Endothelial cell of umbilical vein (primary cell): ENCODE measurements around the gene CNN2. TPM values are rescaled to one million over a fixed set of nuclear protein-coding genes. Genes with fewer than 3 reads are reported as not detected.

Experiments used
- BruUV-seq: library from RNA; stranded (reverse); fragments of 400-500 nt; replicated peaks from 2 replicates; lab custom pipeline; 2021; lab: Mats Ljungman, UMichigan
- CTCF ChIA-PET: fragments of 300-600, 350-600 bp; sonication (Branson Sonifier 250); formaldehyde crosslinking; loops from one replicate; lab custom pipeline; 2021; ENCODE audit warnings: antibody characterized with exemption, inconsistent platforms; lab: Charles Lee
- POLR2A ChIA-PET: fragments of 300-600, 350-600 bp; sonication (Branson Sonifier 250); formaldehyde crosslinking; loops from one replicate; lab custom pipeline; 2021; ENCODE audit warnings: antibody characterized with exemption, inconsistent platforms; lab: Charles Lee
- DNase-seq: peaks from one replicate; pipeline ENCODE4 v3.0.0-alpha.2; 2011; ENCODE audit warnings: low read depth, low spot score
- FAIRE-seq: peaks from 2 replicates; lab custom pipeline; 2011; peaks lifted over from hg19 to GRCh38; lab: Jason Lieb, UNC
- H2AFZ ChIP-seq: 2 replicates; pipeline ENCODE4 v1.6.0; 2012; ENCODE audit warnings: low read depth, low read length, control low read depth, inconsistent platforms
- H3K27ac ChIP-seq: 2 replicates; pipeline ENCODE4 v1.5.1; 2011; ENCODE audit warnings: low read depth, mild to moderate bottlenecking, control low read depth, low read length, moderate library complexity; ENCODE audit not compliant: insufficient read depth
- H3K27me3 ChIP-seq, 2 experiments: 2 replicates each; pipeline versions ENCODE4 v1.6.0 to v1.6.1; 2011; ENCODE audit warnings: low read length in 2 of 2, mixed read lengths in 1 of 2; ENCODE audit not compliant: control insufficient read depth in 2 of 2, insufficient read depth in 2 of 2
- H3K36me3 ChIP-seq, 2 experiments: 2 replicates in 1 of 2; 3 replicates in 1 of 2; pipeline ENCODE4 v1.5.1; 2011; ENCODE audit warnings: low read length in 2 of 2, mild to moderate bottlenecking in 1 of 2, moderate library complexity in 1 of 2; ENCODE audit not compliant: control insufficient read depth in 2 of 2, insufficient read depth in 2 of 2; ENCODE audit errors: extremely low read depth in 1 of 2
- H3K4me1 ChIP-seq: 3 replicates; pipeline ENCODE4 v1.5.1; 2011; ENCODE audit warnings: mild to moderate bottlenecking, low read length; ENCODE audit not compliant: control insufficient read depth, insufficient read depth; ENCODE audit errors: extremely low read depth
- H3K4me2 ChIP-seq: 2 replicates; pipeline ENCODE4 v1.6.1; 2011; ENCODE audit warnings: low read length, control low read depth, mixed read lengths; ENCODE audit not compliant: insufficient read depth
- H3K4me3 ChIP-seq, 3 experiments: fragments of 200-600 bp in 1 of 3; sonication (generic), shearing (Covaris generic) in 1 of 3; replicated peaks in 1 of 3; 2 replicates each; pipeline ENCODE4 v1.5.1; 2011 to 2016; ENCODE audit warnings: control low read depth in 3 of 3, low read length in 3 of 3, mild to moderate bottlenecking in 2 of 3, inconsistent platforms in 1 of 3, low read depth in 1 of 3, moderate library complexity in 1 of 3; ENCODE audit not compliant: insufficient read depth in 1 of 3
- H3K79me2 ChIP-seq: 2 replicates; pipeline ENCODE4 v1.6.0; 2012; ENCODE audit warnings: low read length, inconsistent platforms; ENCODE audit not compliant: control insufficient read depth, insufficient read depth
- H3K9ac ChIP-seq: replicated peaks from 2 replicates; pipeline ENCODE3; 2011; ENCODE audit warnings: low read length, control low read depth; ENCODE audit not compliant: insufficient read depth; ENCODE audit errors: extremely low read depth
- H3K9me1 ChIP-seq: replicated peaks from 3 replicates; pipeline ENCODE4 v1.6.0; 2011; ENCODE audit warnings: mild to moderate bottlenecking, low read length; ENCODE audit not compliant: control insufficient read depth, insufficient read depth; ENCODE audit errors: extremely low read depth
- H3K9me3 ChIP-seq: replicated peaks from 2 replicates; pipeline ENCODE4 v1.5.1; 2012; ENCODE audit warnings: low read length, inconsistent platforms; ENCODE audit not compliant: control insufficient read depth, insufficient read depth
- H4K20me1 ChIP-seq: replicated peaks from 2 replicates; pipeline ENCODE3; 2011; ENCODE audit warnings: mild to moderate bottlenecking, low read length; ENCODE audit not compliant: control insufficient read depth, insufficient read depth; ENCODE audit errors: extremely low read depth
- EZH2 ChIP-seq: IDR thresholded peaks from 2 replicates; pipeline ENCODE4 v1.6.1; 2012; ENCODE audit warnings: borderline replicate concordance, low read depth, mild to moderate bottlenecking, moderate library complexity, low read length, inconsistent platforms; ENCODE audit not compliant: severe bottlenecking
- FOS ChIP-seq: IDR thresholded peaks from 2 replicates; pipeline ENCODE4 v1.6.1; 2011; ENCODE audit warnings: mild to moderate bottlenecking, low read length, moderate library complexity, borderline replicate concordance; ENCODE audit not compliant: insufficient read depth
- GATA2 ChIP-seq: IDR thresholded peaks from 2 replicates; pipeline ENCODE4 v1.7.0; 2011; ENCODE audit warnings: low read depth, mild to moderate bottlenecking, moderate library complexity, mixed read lengths, low read length; ENCODE audit not compliant: insufficient read length, insufficient read depth
- JUN ChIP-seq: IDR thresholded peaks from 2 replicates; pipeline ENCODE4 v1.6.1; 2011; ENCODE audit warnings: borderline replicate concordance, low read depth; ENCODE audit not compliant: insufficient read length, insufficient read depth
- MYC ChIP-seq: IDR thresholded peaks from one replicate; pipeline ENCODE4 v1.6.1; 2011; ENCODE audit warnings: mild to moderate bottlenecking, low read depth, low read length
- POLR2A ChIP-seq: IDR thresholded peaks from 2 replicates; pipeline ENCODE4 v1.6.1; 2012; ENCODE audit warnings: low read depth, mild to moderate bottlenecking, control low read depth, low read length
- POLR2AphosphoS5 ChIP-seq: IDR thresholded peaks from 2 replicates; pipeline ENCODE4 v1.6.1; 2012; ENCODE audit warnings: low read depth, mild to moderate bottlenecking, control low read depth, low read length, moderate library complexity; ENCODE audit not compliant: insufficient read depth
- dilution Hi-C: fragments of 300-500 bp; cut with MboI; formaldehyde crosslinking; loops from one replicate; pipeline ENCODE4 v1.15.0; 2019; ENCODE audit warnings: low sequenced_read_pairs; ENCODE audit not compliant: extremely low pct_ligation_motif_present
- intact Hi-C: fragments of 100-400 bp; cut with micrococcal nuclease; formaldehyde crosslinking; loops from one replicate; pipeline ENCODE4 v1.10.0; 2022
- polyA plus RNA-seq, 4 experiments: library from polyadenylated mRNA; depleted of rRNA in 3 of 4; stranded (reverse) in 3 of 4; unstranded in 1 of 4; fragments of >200 nt; gene quantifications; 2 replicates each; pipeline versions ENCODE4 v1.2.1 to v1.2.3, GENCODE V29; 2011 to 2012; ENCODE audit warnings: missing spikeins in 1 of 4
- total RNA-seq: library from RNA; stranded (reverse); gene quantifications from 2 replicates; pipeline ENCODE4 v1.2.3, GENCODE V29; 2021
- TF ChIP-seq, protein P1 (sequence below): IDR thresholded peaks from 2 replicates; pipeline ENCODE4 v1.6.1; 2011; ENCODE audit not compliant: insufficient read depth, insufficient read length
- TF ChIP-seq, protein P2 (sequence below), 2 donors: IDR thresholded peaks; 1 replicate in 1 of 2; 2 replicates in 1 of 2; pipeline ENCODE4 v1.5.1; 2011; ENCODE audit warnings: low read length in 2 of 2, mild to moderate bottlenecking in 2 of 2, moderate library complexity in 2 of 2, control low read depth in 1 of 2, inconsistent platforms in 1 of 2, low read depth in 1 of 2; ENCODE audit not compliant: insufficient read depth in 1 of 2; ENCODE audit errors: extremely low read depth in 1 of 2

CNN2 gene
- total and polyA plus RNA-seq, 2 donors (not counting 3 experiments of a cell fraction or from before 2014, with no cell fraction given), result 207 to 286 TPM

DNA sequence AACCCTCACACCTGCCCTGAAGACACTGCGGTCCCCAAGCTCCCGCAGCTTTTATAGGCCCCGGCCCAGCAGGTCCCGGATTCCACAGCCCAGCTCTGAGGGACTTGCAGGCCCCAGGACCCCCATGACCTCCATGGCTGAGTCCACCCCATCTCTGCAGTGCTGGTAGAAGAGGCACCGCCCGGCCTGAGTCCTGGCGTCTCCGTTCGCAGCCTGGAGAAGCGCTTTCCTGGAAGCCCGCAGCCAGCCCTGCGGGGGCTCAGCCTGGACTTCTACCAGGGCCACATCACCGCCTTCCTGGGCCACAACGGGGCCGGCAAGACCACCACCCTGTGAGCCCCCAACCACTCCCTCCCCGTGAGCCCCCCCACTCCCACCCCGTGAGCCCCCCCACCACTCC lies 22.7 kb downstream of the CNN2 start:
- no peaks in the 10 kb centered on the region for H3K4me1 ChIP-seq
- no peaks in the 10 kb centered on the region for H3K27me3 ChIP-seq
- no peak overlapping the region for H3K4me2 ChIP-seq
- no TSS peak for BruUV-seq
- no peaks in the 10 kb centered on the region for H3K9me3 ChIP-seq
- no peaks in the 10 kb centered on the region for H3K79me2 ChIP-seq
- no peak overlapping the region for H3K27ac ChIP-seq
- dilution Hi-C loops, result no loop called here
- POLR2A ChIA-PET, result no interaction called here
- H4K20me1 ChIP-seq, result no peaks in the 10 kb centered on the region
- DNase-seq (no peak), FAIRE-seq (no peak)
- CTCF ChIA-PET, result interaction anchor here (1.1 kb wide), 1 partner anchor 9 kb away, joined by 3 read pairs; no protein-coding TSS in a partner anchor
- TF ChIP-seq, protein P1, sequence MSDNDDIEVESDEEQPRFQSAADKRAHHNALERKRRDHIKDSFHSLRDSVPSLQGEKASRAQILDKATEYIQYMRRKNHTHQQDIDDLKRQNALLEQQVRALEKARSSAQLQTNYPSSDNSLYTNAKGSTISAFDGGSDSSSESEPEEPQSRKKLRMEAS, result no peak
- TF ChIP-seq, protein P2, sequence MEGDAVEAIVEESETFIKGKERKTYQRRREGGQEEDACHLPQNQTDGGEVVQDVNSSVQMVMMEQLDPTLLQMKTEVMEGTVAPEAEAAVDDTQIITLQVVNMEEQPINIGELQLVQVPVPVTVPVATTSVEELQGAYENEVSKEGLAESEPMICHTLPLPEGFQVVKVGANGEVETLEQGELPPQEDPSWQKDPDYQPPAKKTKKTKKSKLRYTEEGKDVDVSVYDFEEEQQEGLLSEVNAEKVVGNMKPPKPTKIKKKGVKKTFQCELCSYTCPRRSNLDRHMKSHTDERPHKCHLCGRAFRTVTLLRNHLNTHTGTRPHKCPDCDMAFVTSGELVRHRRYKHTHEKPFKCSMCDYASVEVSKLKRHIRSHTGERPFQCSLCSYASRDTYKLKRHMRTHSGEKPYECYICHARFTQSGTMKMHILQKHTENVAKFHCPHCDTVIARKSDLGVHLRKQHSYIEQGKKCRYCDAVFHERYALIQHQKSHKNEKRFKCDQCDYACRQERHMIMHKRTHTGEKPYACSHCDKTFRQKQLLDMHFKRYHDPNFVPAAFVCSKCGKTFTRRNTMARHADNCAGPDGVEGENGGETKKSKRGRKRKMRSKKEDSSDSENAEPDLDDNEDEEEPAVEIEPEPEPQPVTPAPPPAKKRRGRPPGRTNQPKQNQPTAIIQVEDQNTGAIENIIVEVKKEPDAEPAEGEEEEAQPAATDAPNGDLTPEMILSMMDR (IDR thresholded peaks at IDR 0.05; ENCODE audit: extremely low read depth in 1 of 2, insufficient read depth in 1 of 2, low read depth in 1 of 2, low read length in 2 of 2), result no peak
- TF ChIP-seq EZH2 (no peak), FOS (no peak), POLR2A (no peak), POLR2AphosphoS5 (no peak), JUN (no peak), MYC (no peak), GATA2 (no peak)
- H3K4me3 ChIP-seq, result no peak overlapping the region
- intact Hi-C loops, result no loop called here
- no peak overlapping the region for H3K9ac ChIP-seq
- no peaks in the 10 kb centered on the region for H3K36me3 ChIP-seq
- no peak overlapping the region for H2AFZ ChIP-seq
- no peaks in the 10 kb centered on the region for H3K9me1 ChIP-seq
